Measurements from ENCODE around the gene CSF3. TPM values are rescaled to one million over a fixed set of nuclear protein-coding genes. Genes with fewer than 3 reads are reported as not detected.
A peak's percentile ranks its signal among the peaks of the same experiment; 100 is the strongest.

Gene CSF3
- total and polyA plus RNA-seq, 11 donors = 0.14 to 1.3 (median 0.63) TPM; not detected in 7

DNA sequence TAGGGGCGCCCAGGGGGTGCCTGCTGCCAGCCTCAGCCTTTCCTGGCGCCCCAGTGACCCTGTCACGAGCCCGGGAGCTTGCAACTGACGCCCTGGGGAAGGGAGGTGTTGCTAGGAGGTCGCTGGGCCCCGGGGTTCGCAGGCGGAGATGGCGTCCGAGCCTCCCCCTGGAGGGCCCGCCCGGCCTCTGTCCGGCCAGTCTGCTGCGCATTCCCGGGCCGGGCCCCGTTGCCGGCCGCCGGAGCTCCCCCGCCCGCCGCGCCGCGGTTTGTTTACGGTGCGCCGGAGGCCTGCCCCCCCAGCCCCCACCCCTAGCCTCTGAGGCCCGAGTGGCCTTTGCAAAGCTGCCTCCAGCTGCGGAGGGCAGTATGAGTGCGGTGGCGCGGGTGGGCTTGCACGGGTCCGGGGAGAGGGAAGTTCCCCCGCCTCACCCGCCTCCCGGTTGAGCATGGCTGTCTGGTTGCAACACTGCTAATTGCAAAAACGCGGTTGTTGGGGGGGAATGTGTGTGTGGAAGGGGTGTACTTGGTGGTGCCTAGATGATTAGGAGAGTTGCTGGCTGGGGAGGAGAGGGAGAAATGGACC, 48.0 kb downstream of the CSF3 start:
- H3K36me3 ChIP-seq = no peaks in the 10 kb centered on the region
- peak in 1 of 2 donors; percentile 46 for TF ChIP-seq POLR2A (IDR thresholded peaks at IDR 0.05)
- TF ChIP-seq, protein P1, sequence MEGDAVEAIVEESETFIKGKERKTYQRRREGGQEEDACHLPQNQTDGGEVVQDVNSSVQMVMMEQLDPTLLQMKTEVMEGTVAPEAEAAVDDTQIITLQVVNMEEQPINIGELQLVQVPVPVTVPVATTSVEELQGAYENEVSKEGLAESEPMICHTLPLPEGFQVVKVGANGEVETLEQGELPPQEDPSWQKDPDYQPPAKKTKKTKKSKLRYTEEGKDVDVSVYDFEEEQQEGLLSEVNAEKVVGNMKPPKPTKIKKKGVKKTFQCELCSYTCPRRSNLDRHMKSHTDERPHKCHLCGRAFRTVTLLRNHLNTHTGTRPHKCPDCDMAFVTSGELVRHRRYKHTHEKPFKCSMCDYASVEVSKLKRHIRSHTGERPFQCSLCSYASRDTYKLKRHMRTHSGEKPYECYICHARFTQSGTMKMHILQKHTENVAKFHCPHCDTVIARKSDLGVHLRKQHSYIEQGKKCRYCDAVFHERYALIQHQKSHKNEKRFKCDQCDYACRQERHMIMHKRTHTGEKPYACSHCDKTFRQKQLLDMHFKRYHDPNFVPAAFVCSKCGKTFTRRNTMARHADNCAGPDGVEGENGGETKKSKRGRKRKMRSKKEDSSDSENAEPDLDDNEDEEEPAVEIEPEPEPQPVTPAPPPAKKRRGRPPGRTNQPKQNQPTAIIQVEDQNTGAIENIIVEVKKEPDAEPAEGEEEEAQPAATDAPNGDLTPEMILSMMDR (IDR thresholded peaks at IDR 0.05) = no peak
- peak; percentile 45 to 78 (median 52) for DNase-seq
- H3K27me3 ChIP-seq = no peaks in the 10 kb centered on the region
- peaks cover 6 to 61% (median 51%) of the 10 kb centered on the region in 12 donors for H3K4me1 ChIP-seq
- WGBS, 4 donors = 0 to 1% (median 0%) methylated on average over 11 to 42 of the region's 42 CpGs
- peak overlapping the region; percentile 95 to 100 (median 98) for H3K27ac ChIP-seq
- H3K9me3 ChIP-seq = no peaks in the 10 kb centered on the region
- peak overlapping the region; percentile 78 to 100 (median 96) for H3K4me3 ChIP-seq
- peak; percentile 9 to 61 (median 38) for ATAC-seq
- intact Hi-C loops (cut with DNase I) = loop anchor here in 8 of 10 donors (2.0 to 5.0 kb wide), 6 partner anchors 14 to 50 kb away; no protein-coding TSS in a partner anchor

DNA sequence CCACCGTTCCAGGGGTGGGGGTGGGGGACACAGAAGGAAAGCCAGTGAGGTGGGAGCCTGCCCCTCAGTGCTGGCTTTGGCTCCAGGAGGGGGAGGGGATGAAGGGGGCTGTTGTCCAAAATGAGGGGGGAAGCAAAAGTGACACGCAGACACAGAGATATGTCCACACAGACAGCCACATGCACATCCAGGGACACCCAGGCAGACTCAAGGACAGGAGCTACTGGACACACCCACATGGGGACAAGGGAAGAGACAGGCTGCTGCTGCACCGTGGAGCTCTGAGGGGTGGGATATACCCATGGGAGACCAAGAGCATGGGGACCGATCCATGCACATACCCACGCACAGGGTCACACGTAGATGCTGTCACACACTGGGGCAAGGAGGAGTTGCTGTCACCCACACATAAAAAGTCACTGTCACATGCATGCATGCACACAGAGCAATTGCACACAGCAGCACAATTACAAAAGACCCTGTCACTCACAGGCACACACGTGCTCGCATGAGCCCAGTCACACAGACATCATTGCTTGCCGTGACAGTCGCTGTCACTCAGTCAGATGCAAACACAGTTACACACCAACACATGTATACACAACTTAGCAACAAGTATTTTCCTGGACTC, 48.8 kb downstream of the CSF3 start:
- DNase-seq = peak in 3 of 5 donors; percentile 27 to 59 (median 57)
- Histone ChIP-seq H3K9me3 (no peaks in the 10 kb centered on the region), H3K36me3 (no peaks in the 10 kb centered on the region), H3K4me1 (peaks cover 11 to 61% (median 50%) of the 10 kb centered on the region in 12 donors), H3K27ac (peak overlapping the region; percentile 64 to 100 (median 98)), H3K4me3 (peak overlapping the region; percentile 78 to 100 (median 96)), H3K27me3 (no peaks in the 10 kb centered on the region)
- no peak for TF ChIP-seq POLR2A (IDR thresholded peaks at IDR 0.05)
- TF ChIP-seq, protein P1 (IDR thresholded peaks at IDR 0.05) = no peak
- intact Hi-C loops (cut with DNase I) = loop anchor here in 8 of 10 donors (2.0 to 5.0 kb wide), 6 partner anchors 13 to 49 kb away; no protein-coding TSS in a partner anchor
- peak in 3 of 4 donors; percentile 8 to 15 (median 13) for ATAC-seq
- WGBS, 4 donors = 5 to 11% (median 6%) methylated on average over 8 to 10 of the region's 10 CpGs

DNA sequence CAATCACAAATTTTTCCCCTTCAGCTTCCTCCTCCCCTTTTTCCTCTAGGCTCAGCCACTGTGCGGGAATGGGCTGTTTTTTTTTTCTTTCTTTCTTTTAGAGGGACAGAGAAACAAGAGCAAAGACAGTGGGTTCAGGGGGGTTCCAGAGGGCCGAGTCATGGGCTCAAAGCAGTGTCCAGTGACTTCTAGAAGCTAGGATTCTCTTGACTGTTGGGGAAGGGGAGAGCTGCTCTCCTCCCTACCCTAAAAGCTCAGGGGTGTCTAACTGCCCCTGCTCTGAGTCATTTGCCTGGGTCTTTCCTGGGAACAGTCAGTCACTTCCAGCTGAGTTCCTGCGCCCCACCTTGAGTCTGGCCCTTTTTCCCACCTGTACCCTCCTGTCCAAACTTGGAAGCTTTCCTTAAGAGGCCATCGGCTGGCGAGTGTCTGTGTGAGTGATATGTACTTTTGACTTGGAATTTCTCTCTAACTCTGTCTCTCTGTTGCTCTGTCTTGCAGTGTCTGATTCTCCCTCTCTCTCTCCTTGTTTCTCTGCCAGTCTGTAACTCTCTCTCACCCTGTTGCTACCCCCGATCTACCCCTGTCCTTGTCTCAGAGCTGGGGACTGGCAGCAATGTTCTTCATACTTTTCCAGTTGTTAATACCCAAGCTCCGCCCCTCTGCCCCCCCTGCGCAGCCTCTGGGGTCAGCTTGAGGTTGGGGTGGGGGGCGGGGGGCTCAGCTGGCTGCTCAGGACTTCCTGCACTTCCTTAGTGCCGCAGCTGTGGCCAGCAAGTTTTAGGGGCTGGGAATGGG, 49.9 kb downstream of the CSF3 start:
- peak overlapping the region in 10 of 12 donors; percentile 78 to 100 (median 96) for H3K4me3 ChIP-seq
- TF ChIP-seq, protein P1 (IDR thresholded peaks at IDR 0.05) = no peak
- no peak for TF ChIP-seq POLR2A (IDR thresholded peaks at IDR 0.05)
- no peaks in the 10 kb centered on the region for H3K27me3 ChIP-seq
- H3K4me1 ChIP-seq = peaks cover 17 to 72% (median 60%) of the 10 kb centered on the region in 12 donors
- WGBS, 4 donors = 4 to 11% (median 10%) methylated on average over 9 to 10 of the region's 10 CpGs
- peak overlapping the region; percentile 64 to 100 (median 98) for H3K27ac ChIP-seq
- DNase-seq = peak in 3 of 5 donors; percentile 4 to 49 (median 28)
- H3K36me3 ChIP-seq = no peaks in the 10 kb centered on the region
- intact Hi-C loops (cut with DNase I) = loop anchor here in 6 of 10 donors (5.0 kb wide), 2 partner anchors 32 to 47 kb away; no protein-coding TSS in a partner anchor
- no peak for ATAC-seq
- no peaks in the 10 kb centered on the region for H3K9me3 ChIP-seq

Data from heart left ventricle (tissue), 16 donors.